HCT116 (cell line): Measurements from ENCODE around the gene MALRD1. TPM values are rescaled to one million over a fixed set of nuclear protein-coding genes. Genes with fewer than 3 reads are reported as not detected.

Experiments
- ATAC-seq: fragments of 200-7000 bp; cut with Tn5 transposase; 2 replicates; pipeline ENCODE4 v1.9.1; 2020; ENCODE audit warnings: mild to moderate bottlenecking, moderate library complexity
- BruUV-seq: library from RNA; stranded (reverse); fragments of 400-500 nt; replicated peaks from 2 replicates; lab custom pipeline; 2021; lab: Mats Ljungman, UMichigan
- CTCF ChIA-PET: fragments of 300-600 bp; sonication (Branson Sonifier 250); formaldehyde crosslinking; loops from one replicate; lab custom pipeline; 2021; ENCODE audit warnings: antibody characterized with exemption; lab: Charles Lee
- POLR2A ChIA-PET: fragments of 300-600, 350-600 bp; sonication (Branson Sonifier 250); formaldehyde crosslinking; loops from one replicate; lab custom pipeline; 2021; ENCODE audit warnings: antibody characterized with exemption; lab: Charles Lee
- RAD21 ChIA-PET, 2 experiments: fragments of 300-600 bp; sonication (Branson Sonifier 250); formaldehyde crosslinking; loops; one replicate each; lab custom pipeline; 2023; ENCODE audit warnings: low total read pairs in 2 of 2; ENCODE audit not compliant: uncharacterized antibody in 2 of 2, unreplicated experiment in 2 of 2, low non-redundant PET in 1 of 2; lab: Charles Lee
- DNase-seq: peaks from one replicate; pipeline ENCODE4 v3.0.0-alpha.2; 2010; ENCODE audit warnings: low read depth, low spot score
- H2AFZ ChIP-seq: fragments of 200-600 bp; shearing (Covaris generic), sonication (generic); 2 replicates; pipeline ENCODE4 v1.6.1; 2017; ENCODE audit warnings: low read depth, mixed run types, mixed read lengths, antibody characterized with exemption, low read length; ENCODE audit not compliant: poor library complexity, severe bottlenecking
- H3K27ac ChIP-seq: 2 replicates; pipeline ENCODE4 v1.5.1; 2012; ENCODE audit warnings: low read depth, low read length
- H3K27me3 ChIP-seq: fragments of 200-600 bp; sonication (generic); 2 replicates; pipeline ENCODE4 v1.6.1; 2016; ENCODE audit warnings: mixed run types, low read length, mixed read lengths; ENCODE audit not compliant: insufficient read depth
- H3K36me3 ChIP-seq, 2 experiments: fragments of 200-500 bp in 1 of 2; fragments of 200-600 bp in 1 of 2; sonication (Bioruptor generic) in 1 of 2; sonication (generic) in 1 of 2; 2 replicates each; pipeline versions ENCODE4 v1.5.1 to v1.6.1; 2014 to 2016; ENCODE audit warnings: low read length in 2 of 2, inconsistent platforms in 1 of 2, mixed read lengths in 1 of 2, mixed run types in 1 of 2; ENCODE audit not compliant: insufficient read depth in 2 of 2, control insufficient read depth in 1 of 2
- H3K4me1 ChIP-seq, 2 experiments: fragments of 200-600 bp in 1 of 2; sonication (generic) in 1 of 2; 2 replicates each; pipeline versions ENCODE4 v1.5.1 to v1.6.1; 2012 to 2017; ENCODE audit warnings: low read length in 2 of 2, inconsistent platforms in 1 of 2, mild to moderate bottlenecking in 1 of 2, mixed read lengths in 1 of 2, mixed run types in 1 of 2, moderate library complexity in 1 of 2; ENCODE audit not compliant: insufficient read depth in 2 of 2, control insufficient read depth in 1 of 2
- H3K4me2 ChIP-seq: fragments of 200-600 bp; sonication (generic); 2 replicates; pipeline ENCODE4 v1.6.1; 2017; ENCODE audit warnings: mixed run types, low read length, mixed read lengths
- H3K4me3 ChIP-seq, 2 experiments: fragments of 200-600 bp in 1 of 2; sonication (generic) in 1 of 2; replicated peaks in 1 of 2; 2 replicates each; pipeline ENCODE4 v1.5.1; 2011 to 2016; ENCODE audit warnings: low read length in 2 of 2, control low read depth in 1 of 2, low read depth in 1 of 2, mild to moderate bottlenecking in 1 of 2, mixed read lengths in 1 of 2, mixed run types in 1 of 2
- H3K79me2 ChIP-seq: fragments of 200-600 bp; sonication (generic); 2 replicates; pipeline ENCODE4 v1.6.1; 2017; ENCODE audit warnings: mild to moderate bottlenecking, mixed run types, low read length, moderate library complexity, mixed read lengths; ENCODE audit not compliant: insufficient read depth
- H3K9ac ChIP-seq: fragments of 200-600 bp; sonication (generic); 2 replicates; pipeline ENCODE4 v1.6.1; 2016; ENCODE audit warnings: low read length, mixed read lengths
- H3K9me2 ChIP-seq: fragments of 200-600 bp; sonication (generic), shearing (Covaris generic); 2 replicates; pipeline ENCODE4 v1.6.1; 2017; ENCODE audit warnings: mixed run types, mild to moderate bottlenecking, moderate library complexity; ENCODE audit not compliant: insufficient read depth
- H3K9me3 ChIP-seq, 2 experiments: fragments of 200-500 bp in 1 of 2; fragments of 200-600 bp in 1 of 2; sonication (Bioruptor generic) in 1 of 2; sonication (generic) in 1 of 2; 2 replicates each; pipeline ENCODE4 v1.6.1; 2014 to 2017; ENCODE audit warnings: low read length in 2 of 2, mixed read lengths in 2 of 2, inconsistent platforms in 1 of 2, low read depth in 1 of 2, mild to moderate bottlenecking in 1 of 2, mixed run types in 1 of 2, moderate library complexity in 1 of 2; ENCODE audit not compliant: control insufficient read depth in 1 of 2, insufficient read depth in 1 of 2
- H4K20me1 ChIP-seq: fragments of 200-600 bp; sonication (generic), shearing (Covaris generic); 2 replicates; pipeline ENCODE4 v1.6.1; 2017; ENCODE audit warnings: mixed run types, mild to moderate bottlenecking, moderate library complexity; ENCODE audit not compliant: insufficient read depth
- ATF3 ChIP-seq: IDR thresholded peaks from 2 replicates; pipeline ENCODE4 v1.6.1; 2012
- CBX3 ChIP-seq: IDR thresholded peaks from 2 replicates; pipeline ENCODE4 v1.6.1; 2012; ENCODE audit warnings: low read depth
- CEBPB ChIP-seq: IDR thresholded peaks from 2 replicates; pipeline ENCODE4 v1.6.1; 2012; ENCODE audit warnings: low read depth
- ELF1 ChIP-seq: IDR thresholded peaks from 2 replicates; pipeline ENCODE4 v1.6.1; 2012; ENCODE audit warnings: low read depth, borderline replicate concordance
- EZH2phosphoT487 ChIP-seq: fragments of 200-600 bp; IDR thresholded peaks from 2 replicates; pipeline ENCODE4 v1.6.1; 2018; ENCODE audit warnings: antibody characterized with exemption, borderline replicate concordance
- FOSL1 ChIP-seq: IDR thresholded peaks from 2 replicates; pipeline ENCODE4 v1.6.1; 2012; ENCODE audit warnings: low read depth
- MAX ChIP-seq: IDR thresholded peaks from 2 replicates; pipeline ENCODE4 v1.6.1; 2012
- POLR2AphosphoS5 ChIP-seq: IDR thresholded peaks from 2 replicates; pipeline ENCODE4 v1.6.1; 2011; ENCODE audit warnings: mild to moderate bottlenecking, low read depth, low read length, moderate library complexity
- REST ChIP-seq: IDR thresholded peaks from 2 replicates; pipeline ENCODE4 v1.6.1; 2012; ENCODE audit warnings: low read depth
- SIN3A ChIP-seq: IDR thresholded peaks from 2 replicates; pipeline ENCODE4 v1.6.1; 2012; ENCODE audit warnings: low read depth
- SP1 ChIP-seq: IDR thresholded peaks from 2 replicates; pipeline ENCODE4 v1.6.1; 2012; ENCODE audit warnings: low read depth
- SRF ChIP-seq: IDR thresholded peaks from 2 replicates; pipeline ENCODE4 v1.6.1; 2012; ENCODE audit warnings: low read depth
- TCF7L2 ChIP-seq: IDR thresholded peaks from 2 replicates; pipeline ENCODE4 v1.7.0; 2011; ENCODE audit warnings: borderline replicate concordance, inconsistent platforms; ENCODE audit not compliant: insufficient read depth, insufficient read length; ENCODE audit errors: extremely low read depth
- YY1 ChIP-seq: IDR thresholded peaks from 2 replicates; pipeline ENCODE4 v1.6.1; 2011; ENCODE audit warnings: low read length, low read depth, moderate library complexity, mild to moderate bottlenecking; ENCODE audit not compliant: insufficient replicate concordance; ENCODE audit errors: extremely low read depth
- ZFX ChIP-seq: fragments of 450-650 bp; IDR thresholded peaks from 2 replicates; pipeline ENCODE4 v1.6.1; 2017
- ZNF274 ChIP-seq: fragments of 200-500 bp; sonication (Bioruptor generic); IDR thresholded peaks from 2 replicates; pipeline ENCODE4 v1.6.1; 2014; ENCODE audit warnings: mild to moderate bottlenecking, low read depth, low read length, inconsistent platforms
- intact Hi-C: fragments of 100-400 bp; cut with micrococcal nuclease; formaldehyde crosslinking; loops from 2 replicates; pipeline ENCODE4 v1.10.0; 2022
- total RNA-seq: library from RNA; stranded (reverse); gene quantifications from one replicate; pipeline ENCODE4 v1.2.1, GENCODE V29; 2021; ENCODE audit not compliant: unreplicated experiment
- TF ChIP-seq, protein P1 (sequence below): IDR thresholded peaks from 2 replicates; pipeline ENCODE4 v1.6.1; 2011; ENCODE audit warnings: mild to moderate bottlenecking, low read length, moderate library complexity; ENCODE audit not compliant: insufficient replicate concordance; ENCODE audit errors: extremely low read depth
- TF ChIP-seq, protein P2 (sequence below), 3 experiments: fragments of 200-600 bp in 1 of 3; sonication (generic) in 1 of 3; IDR thresholded peaks in 2 of 3; conservative IDR thresholded peaks in 1 of 3; 2 replicates each; pipeline ENCODE4 v1.5.1; 2012 to 2017; ENCODE audit warnings: low read depth in 2 of 3, low read length in 2 of 3, antibody characterized with exemption in 1 of 3, borderline replicate concordance in 1 of 3, control low read depth in 1 of 3, mild to moderate bottlenecking in 1 of 3, mixed read lengths in 1 of 3, mixed run types in 1 of 3, moderate library complexity in 1 of 3; ENCODE audit not compliant: insufficient read depth in 1 of 3

MALRD1 gene
- total RNA-seq, 1 experiment from 2014 or later = not detected

DNA sequence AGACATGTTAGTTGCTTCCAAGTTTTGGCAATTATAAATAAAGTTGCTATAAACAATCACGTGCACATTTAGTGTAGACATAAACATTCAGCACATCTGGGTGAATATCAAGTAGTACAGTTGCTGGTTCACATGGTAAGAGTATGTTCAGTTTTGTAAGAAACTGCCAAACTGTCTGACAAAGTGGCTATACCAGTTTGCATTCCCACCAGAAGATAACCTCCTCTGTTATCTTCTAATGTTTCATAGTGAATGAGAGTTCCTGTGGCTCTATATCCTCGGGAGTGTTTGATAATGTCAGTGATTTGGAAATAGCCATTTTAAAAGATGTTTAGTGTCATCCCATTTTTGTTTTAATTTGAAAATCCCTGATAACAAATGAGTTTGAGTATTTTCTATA is 508.1 kb downstream of the MALRD1 start:
- TF ChIP-seq POLR2AphosphoS5 (no peak), SRF (no peak), REST (no peak), TCF7L2 (no peak), SIN3A (no peak), ELF1 (no peak), ZFX (no peak), CEBPB (no peak), ZNF274 (no peak), EZH2phosphoT487 (no peak), CBX3 (no peak), FOSL1 (no peak), ATF3 (no peak), SP1 (no peak), MAX (no peak), YY1 (no peak)
- TF ChIP-seq, protein P1, sequence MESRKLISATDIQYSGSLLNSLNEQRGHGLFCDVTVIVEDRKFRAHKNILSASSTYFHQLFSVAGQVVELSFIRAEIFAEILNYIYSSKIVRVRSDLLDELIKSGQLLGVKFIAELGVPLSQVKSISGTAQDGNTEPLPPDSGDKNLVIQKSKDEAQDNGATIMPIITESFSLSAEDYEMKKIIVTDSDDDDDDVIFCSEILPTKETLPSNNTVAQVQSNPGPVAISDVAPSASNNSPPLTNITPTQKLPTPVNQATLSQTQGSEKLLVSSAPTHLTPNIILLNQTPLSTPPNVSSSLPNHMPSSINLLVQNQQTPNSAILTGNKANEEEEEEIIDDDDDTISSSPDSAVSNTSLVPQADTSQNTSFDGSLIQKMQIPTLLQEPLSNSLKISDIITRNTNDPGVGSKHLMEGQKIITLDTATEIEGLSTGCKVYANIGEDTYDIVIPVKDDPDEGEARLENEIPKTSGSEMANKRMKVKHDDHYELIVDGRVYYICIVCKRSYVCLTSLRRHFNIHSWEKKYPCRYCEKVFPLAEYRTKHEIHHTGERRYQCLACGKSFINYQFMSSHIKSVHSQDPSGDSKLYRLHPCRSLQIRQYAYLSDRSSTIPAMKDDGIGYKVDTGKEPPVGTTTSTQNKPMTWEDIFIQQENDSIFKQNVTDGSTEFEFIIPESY = no peak
- TF ChIP-seq, protein P2, sequence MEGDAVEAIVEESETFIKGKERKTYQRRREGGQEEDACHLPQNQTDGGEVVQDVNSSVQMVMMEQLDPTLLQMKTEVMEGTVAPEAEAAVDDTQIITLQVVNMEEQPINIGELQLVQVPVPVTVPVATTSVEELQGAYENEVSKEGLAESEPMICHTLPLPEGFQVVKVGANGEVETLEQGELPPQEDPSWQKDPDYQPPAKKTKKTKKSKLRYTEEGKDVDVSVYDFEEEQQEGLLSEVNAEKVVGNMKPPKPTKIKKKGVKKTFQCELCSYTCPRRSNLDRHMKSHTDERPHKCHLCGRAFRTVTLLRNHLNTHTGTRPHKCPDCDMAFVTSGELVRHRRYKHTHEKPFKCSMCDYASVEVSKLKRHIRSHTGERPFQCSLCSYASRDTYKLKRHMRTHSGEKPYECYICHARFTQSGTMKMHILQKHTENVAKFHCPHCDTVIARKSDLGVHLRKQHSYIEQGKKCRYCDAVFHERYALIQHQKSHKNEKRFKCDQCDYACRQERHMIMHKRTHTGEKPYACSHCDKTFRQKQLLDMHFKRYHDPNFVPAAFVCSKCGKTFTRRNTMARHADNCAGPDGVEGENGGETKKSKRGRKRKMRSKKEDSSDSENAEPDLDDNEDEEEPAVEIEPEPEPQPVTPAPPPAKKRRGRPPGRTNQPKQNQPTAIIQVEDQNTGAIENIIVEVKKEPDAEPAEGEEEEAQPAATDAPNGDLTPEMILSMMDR (IDR thresholded peaks at IDR 0.05 in 2 of 3, conservative IDR thresholded peaks at IDR 0.05 in 1 of 3; ENCODE audit: borderline replicate concordance in 1 of 3, insufficient read depth in 1 of 3, low read depth in 2 of 3, low read length in 2 of 3) = no peak
- ATAC-seq = no peak

More for the DNA sequence above, 508.1 kb downstream of the MALRD1 start:
- Histone ChIP-seq H3K4me2 (no peak overlapping the region), H3K36me3 (no peaks in the 10 kb centered on the region), H3K9ac (no peak overlapping the region), H4K20me1 (no peaks in the 10 kb centered on the region), H3K27ac (no peak overlapping the region), H3K9me2 (no peaks in the 10 kb centered on the region), H3K4me1 (no peaks in the 10 kb centered on the region), H3K4me3 (no peak overlapping the region), H2AFZ (no peak overlapping the region), H3K9me3 (peaks cover 3 to 12% of the 10 kb centered on the region in 2 experiments; a peak in 1 of 4 replicates), H3K27me3 (no peaks in the 10 kb centered on the region), H3K79me2 (no peaks in the 10 kb centered on the region)
- ChIA-PET CTCF (no interaction called here), POLR2A (no interaction called here), RAD21 (no interaction called here)
- BruUV-seq = no TSS peak
- DNase-seq = no peak
- intact Hi-C loops = no loop called here
